ENCODE results near the gene TTC39A. TPM values are rescaled to one million over a fixed set of nuclear protein-coding genes. Genes with fewer than 3 reads are reported as not detected.

Gene TTC39A
- total RNA-seq, 1 donor from 2014 or later = 21.3 TPM

Other genes with a start within 250 kb of the TTC39A start
- gene C1orf185, start 228.3 kb downstream of the TTC39A start, total RNA-seq = not detected in 2 replicates
- gene RNF11, start 94.3 kb downstream of the TTC39A start, total RNA-seq = 54.5 and 81.4 TPM in 2 replicates
- 19.8 and 20.6 TPM in 2 replicates for gene EPS15, start 188.7 kb upstream of the TTC39A start, total RNA-seq

All from epithelial cell of proximal tubule (primary cell).